HL-60 (cell line): Measurements from ENCODE around the gene PRDM16.

Experiments used
- DNase-seq, 2 experiments: peaks; one replicate each; pipeline ENCODE4 v3.0.0-alpha.2; 2010 to 2020; ENCODE audit warnings: low read depth in 1 of 2, low spot score in 1 of 2
- H3K27ac ChIP-seq: fragments of 250-450 bp; sonication (Bioruptor Pico); replicated peaks from 2 replicates; pipeline ENCODE4 v1.5.1; 2020; ENCODE audit warnings: mild to moderate bottlenecking, moderate library complexity
- H3K27me3 ChIP-seq: fragments of 250-450 bp; sonication (Bioruptor Pico); 2 replicates; pipeline ENCODE4 v1.5.1; 2021; ENCODE audit warnings: mild to moderate bottlenecking, moderate library complexity; ENCODE audit not compliant: insufficient read depth, poor library complexity, severe bottlenecking
- H3K4me3 ChIP-seq: replicated peaks from 2 replicates; pipeline ENCODE4 v1.5.1; 2011; ENCODE audit warnings: mild to moderate bottlenecking, control low read depth, low read length; ENCODE audit not compliant: insufficient read depth
- GABPA ChIP-seq: IDR thresholded peaks from 2 replicates; pipeline ENCODE4 v1.6.1; 2012; ENCODE audit warnings: low read depth
- POLR2AphosphoS5 ChIP-seq: IDR thresholded peaks from 2 replicates; pipeline ENCODE4 v1.6.1; 2012; ENCODE audit warnings: low read depth
- REST ChIP-seq: IDR thresholded peaks from 2 replicates; pipeline ENCODE4 v1.6.1; 2012; ENCODE audit warnings: low read depth; ENCODE audit not compliant: insufficient replicate concordance
- SPI1 ChIP-seq: IDR thresholded peaks from 2 replicates; pipeline ENCODE4 v1.6.1; 2012; ENCODE audit warnings: low read depth, mild to moderate bottlenecking, borderline replicate concordance
- TF ChIP-seq, protein P1 (sequence below): IDR thresholded peaks from one replicate; pipeline ENCODE4 v1.5.1; 2011; ENCODE audit warnings: low read length, control low read depth, inconsistent platforms; ENCODE audit not compliant: insufficient read depth

The PRDM16 gene

GRCh38 chr1:3426956-3427535, 358.0 kb downstream of the PRDM16 start:
- TF ChIP-seq GABPA (no peak), REST (no peak), SPI1 (no peak), POLR2AphosphoS5 (no peak)
- TF ChIP-seq, protein P1, sequence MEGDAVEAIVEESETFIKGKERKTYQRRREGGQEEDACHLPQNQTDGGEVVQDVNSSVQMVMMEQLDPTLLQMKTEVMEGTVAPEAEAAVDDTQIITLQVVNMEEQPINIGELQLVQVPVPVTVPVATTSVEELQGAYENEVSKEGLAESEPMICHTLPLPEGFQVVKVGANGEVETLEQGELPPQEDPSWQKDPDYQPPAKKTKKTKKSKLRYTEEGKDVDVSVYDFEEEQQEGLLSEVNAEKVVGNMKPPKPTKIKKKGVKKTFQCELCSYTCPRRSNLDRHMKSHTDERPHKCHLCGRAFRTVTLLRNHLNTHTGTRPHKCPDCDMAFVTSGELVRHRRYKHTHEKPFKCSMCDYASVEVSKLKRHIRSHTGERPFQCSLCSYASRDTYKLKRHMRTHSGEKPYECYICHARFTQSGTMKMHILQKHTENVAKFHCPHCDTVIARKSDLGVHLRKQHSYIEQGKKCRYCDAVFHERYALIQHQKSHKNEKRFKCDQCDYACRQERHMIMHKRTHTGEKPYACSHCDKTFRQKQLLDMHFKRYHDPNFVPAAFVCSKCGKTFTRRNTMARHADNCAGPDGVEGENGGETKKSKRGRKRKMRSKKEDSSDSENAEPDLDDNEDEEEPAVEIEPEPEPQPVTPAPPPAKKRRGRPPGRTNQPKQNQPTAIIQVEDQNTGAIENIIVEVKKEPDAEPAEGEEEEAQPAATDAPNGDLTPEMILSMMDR: no peak
- H3K27ac ChIP-seq: no peak overlapping the region
- H3K4me3 ChIP-seq: no peak overlapping the region

GRCh38 chr1:3427711-3428704, 359.0 kb downstream of the PRDM16 start:
- TF ChIP-seq POLR2AphosphoS5: no peak
- TF ChIP-seq GABPA: no peak
- TF ChIP-seq SPI1: no peak
- TF ChIP-seq REST: no peak
- TF ChIP-seq, protein P1: no peak
- no peak for DNase-seq
- H3K4me3 ChIP-seq: no peak overlapping the region
- no peak overlapping the region for H3K27ac ChIP-seq
- no peaks in the 10 kb centered on the region for H3K27me3 ChIP-seq

More at GRCh38 chr1:3426956-3427535, 358.0 kb downstream of the PRDM16 start:
- no peaks in the 10 kb centered on the region for H3K27me3 ChIP-seq
- no peak for DNase-seq

- H3K27ac ChIP-seq: no peak overlapping the region
- no peak for TF ChIP-seq REST
- no peak for TF ChIP-seq POLR2AphosphoS5
- TF ChIP-seq GABPA: no peak
- TF ChIP-seq, protein P1: no peak
- TF ChIP-seq SPI1: no peak
- no peaks in the 10 kb centered on the region for H3K27me3 ChIP-seq
- no peak for DNase-seq
- no peak overlapping the region for H3K4me3 ChIP-seq
These were observed 359.9 kb downstream of the PRDM16 start for GRCh38 chr1:3428899-3429298.
